ENCODE measurements around the gene WASHC2C.
"Not testable (repeated sequence)": the region's sequence is repeated elsewhere in the genome, so short reads cannot be mapped to it uniquely, and the experiment has no call there.

WASHC2C gene, protein sequence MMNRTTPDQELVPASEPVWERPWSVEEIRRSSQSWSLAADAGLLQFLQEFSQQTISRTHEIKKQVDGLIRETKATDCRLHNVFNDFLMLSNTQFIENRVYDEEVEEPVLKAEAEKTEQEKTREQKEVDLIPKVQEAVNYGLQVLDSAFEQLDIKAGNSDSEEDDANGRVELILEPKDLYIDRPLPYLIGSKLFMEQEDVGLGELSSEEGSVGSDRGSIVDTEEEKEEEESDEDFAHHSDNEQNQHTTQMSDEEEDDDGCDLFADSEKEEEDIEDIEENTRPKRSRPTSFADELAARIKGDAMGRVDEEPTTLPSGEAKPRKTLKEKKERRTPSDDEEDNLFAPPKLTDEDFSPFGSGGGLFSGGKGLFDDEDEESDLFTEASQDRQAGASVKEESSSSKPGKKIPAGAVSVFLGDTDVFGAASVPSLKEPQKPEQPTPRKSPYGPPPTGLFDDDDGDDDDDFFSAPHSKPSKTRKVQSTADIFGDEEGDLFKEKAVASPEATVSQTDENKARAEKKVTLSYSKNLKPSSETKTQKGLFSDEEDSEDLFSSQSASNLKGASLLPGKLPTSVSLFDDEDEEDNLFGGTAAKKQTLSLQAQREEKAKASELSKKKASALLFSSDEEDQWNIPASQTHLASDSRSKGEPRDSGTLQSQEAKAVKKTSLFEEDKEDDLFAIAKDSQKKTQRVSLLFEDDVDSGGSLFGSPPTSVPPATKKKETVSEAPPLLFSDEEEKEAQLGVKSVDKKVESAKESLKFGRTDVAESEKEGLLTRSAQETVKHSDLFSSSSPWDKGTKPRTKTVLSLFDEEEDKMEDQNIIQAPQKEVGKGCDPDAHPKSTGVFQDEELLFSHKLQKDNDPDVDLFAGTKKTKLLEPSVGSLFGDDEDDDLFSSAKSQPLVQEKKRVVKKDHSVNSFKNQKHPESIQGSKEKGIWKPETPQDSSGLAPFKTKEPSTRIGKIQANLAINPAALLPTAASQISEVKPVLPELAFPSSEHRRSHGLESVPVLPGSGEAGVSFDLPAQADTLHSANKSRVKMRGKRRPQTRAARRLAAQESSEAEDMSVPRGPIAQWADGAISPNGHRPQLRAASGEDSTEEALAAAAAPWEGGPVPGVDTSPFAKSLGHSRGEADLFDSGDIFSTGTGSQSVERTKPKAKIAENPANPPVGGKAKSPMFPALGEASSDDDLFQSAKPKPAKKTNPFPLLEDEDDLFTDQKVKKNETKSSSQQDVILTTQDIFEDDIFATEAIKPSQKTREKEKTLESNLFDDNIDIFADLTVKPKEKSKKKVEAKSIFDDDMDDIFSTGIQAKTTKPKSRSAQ (N-terminal part only)

GRCh38 chr10:45726703-45727420, at the start of gene WASHC2C:
TSS of gene WASHC2C (plus strand) at chr10:45727266. CDS start at chr10:45727318, 52 bp downstream.
- DNase-seq = peak; percentile 59

- DNase-seq = not testable (repeated sequence)
Observed at GRCh38 chr10:45678467-45678866, 48.6 kb upstream of the WASHC2C start.

GRCh38 chr10:45710200-45710796, 16.8 kb upstream of the WASHC2C start:
- not testable (repeated sequence) for DNase-seq

DNA sequence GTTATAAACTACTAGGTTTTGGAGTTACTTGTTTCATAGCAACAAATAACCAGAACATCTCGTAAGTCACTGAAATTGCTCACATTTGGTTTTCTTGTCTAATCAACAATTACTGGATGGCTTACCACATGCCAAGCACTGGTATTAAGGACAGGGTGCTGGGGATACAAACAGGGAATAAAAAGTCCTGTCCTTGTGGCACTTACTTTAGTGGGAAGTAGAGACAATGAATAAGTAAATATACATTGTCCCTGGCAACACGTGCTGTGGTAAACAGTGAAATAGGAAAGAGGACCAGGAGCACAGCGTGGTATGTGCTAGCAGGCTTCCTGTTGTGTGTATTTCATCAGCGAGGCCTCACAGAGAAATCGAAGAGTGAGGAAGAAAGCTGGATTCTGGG, 15.8 kb upstream of the WASHC2C start:
- not testable (repeated sequence) for DNase-seq

DNA sequence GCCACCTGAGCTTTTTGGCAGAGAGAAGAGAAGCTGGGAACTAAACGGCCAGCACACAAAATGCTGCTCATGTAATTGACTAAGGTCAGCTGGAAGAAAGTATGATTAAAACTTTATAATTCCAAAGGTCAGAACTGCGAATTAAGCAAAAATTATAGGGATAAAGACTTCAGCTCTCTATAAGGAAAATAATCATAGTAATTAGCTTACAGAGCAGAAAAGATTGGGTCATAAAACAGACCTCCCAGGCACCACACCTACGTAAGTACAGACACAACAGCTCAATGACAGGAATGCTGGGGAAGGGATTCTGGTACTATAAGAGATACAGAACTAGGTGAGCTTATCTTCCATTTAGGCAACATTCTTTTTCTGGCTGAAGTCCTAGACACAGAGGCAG, 10.0 kb upstream of the WASHC2C start:
- not testable (repeated sequence) for DNase-seq

GRCh38 chr10:45717642-45718041, 9.4 kb upstream of the WASHC2C start:
- DNase-seq = not testable (repeated sequence)

DNA sequence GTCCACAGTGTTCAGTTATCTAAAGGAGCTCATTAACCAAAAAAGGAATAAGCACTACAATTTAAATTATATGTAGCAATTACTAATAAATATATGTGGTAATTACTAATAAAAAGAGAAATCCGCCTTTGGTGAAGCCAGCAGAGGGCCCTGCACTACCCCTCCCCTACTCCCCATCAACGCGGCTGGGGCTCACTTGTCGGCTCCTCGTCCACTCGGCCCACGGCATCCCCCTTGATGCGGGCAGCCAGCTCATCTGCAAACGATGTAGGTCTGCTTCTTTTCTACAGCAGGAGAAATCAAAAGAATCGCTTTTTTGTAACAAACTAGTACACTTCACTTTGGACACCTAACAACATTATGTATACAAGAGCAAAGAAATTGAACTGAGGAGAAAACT, 5.6 kb upstream of the WASHC2C start:
- not testable (repeated sequence) for DNase-seq

DNA sequence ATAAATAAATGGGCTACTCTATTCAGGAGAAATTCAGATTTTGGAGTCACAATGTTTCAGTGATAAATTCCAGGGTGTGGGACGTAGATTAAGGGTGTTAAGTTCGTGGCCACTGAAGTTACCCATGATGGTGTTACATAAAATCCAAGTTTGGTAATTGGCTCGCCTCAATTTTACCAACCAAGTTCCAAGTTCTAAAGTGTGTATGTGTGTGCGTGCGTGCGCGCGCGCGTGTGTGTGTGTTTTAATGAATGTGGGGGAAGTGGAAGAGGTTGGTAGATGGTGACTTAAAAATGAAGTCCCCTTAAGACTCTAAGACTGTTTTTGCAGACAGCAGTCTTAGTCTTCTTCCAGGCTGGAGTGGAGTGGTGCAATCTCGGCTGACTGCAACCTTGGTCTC, 3.2 kb upstream of the WASHC2C start:
- DNase-seq = not testable (repeated sequence)

DNA sequence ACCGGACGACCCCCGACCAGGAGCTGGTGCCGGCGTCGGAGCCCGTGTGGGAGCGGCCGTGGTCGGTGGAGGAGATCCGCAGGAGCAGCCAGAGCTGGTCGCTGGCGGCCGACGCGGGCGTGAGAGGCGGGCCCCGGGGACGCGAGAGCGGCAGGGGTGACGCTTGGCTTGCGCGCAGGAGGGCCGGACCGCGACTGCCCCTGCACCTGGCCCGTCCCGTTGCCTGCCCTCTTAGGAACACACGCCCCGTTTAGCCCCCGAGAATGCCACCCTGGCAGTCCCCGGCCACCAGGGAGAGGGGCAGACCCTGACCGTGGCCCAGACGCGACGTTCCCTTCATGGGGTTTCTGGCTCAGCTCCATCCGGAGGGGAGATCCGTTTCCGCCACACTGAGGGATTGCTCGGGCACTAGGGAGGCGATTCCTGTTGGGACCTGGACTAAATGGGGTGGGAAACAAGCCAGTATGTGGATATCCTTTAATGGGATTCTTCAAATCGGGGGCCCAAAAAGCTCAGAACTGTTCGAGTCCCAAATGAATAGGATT, 427 bp downstream of the WASHC2C start:
- DNase-seq = not testable (repeated sequence)

DNA sequence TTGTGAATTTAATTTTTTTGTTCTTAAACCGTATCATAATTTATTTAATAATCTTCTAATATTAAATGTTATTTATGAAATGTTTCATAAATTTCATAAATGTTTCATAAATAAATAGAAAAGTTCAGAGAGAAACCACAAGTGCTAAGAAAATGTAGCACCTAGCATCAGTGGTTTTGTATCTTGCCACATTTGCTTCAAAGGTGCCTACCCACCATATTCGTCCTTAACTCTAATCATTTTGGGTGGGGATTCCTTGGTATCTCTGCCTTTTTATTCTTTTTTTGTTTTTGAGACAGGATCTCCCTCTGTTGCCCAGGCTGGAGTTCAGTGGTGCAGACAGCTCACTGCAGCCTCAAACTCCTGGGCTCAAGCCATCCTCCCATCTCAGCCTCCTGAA, 7.4 kb downstream of the WASHC2C start:
- not testable (repeated sequence) for DNase-seq

DNA sequence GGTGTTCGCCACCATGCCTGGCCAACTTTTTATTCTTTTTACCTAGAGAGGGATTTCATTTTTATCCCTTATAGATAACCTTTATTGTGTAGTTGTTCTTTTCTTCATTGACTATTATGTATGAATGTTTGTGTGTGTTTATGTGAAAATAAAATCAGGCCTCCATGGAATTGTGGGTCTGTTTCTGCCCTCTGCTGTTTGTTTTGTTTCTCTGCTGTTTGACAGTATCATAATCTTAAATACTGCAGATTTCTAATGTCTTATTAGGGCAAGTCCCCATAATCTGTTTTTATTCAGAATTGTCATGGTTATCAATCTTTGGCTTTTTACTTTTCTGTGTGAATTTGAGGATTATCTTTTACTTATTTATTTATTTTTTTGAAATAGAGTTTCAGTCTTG, 7.8 kb downstream of the WASHC2C start:
- not testable (repeated sequence) for DNase-seq

DNA sequence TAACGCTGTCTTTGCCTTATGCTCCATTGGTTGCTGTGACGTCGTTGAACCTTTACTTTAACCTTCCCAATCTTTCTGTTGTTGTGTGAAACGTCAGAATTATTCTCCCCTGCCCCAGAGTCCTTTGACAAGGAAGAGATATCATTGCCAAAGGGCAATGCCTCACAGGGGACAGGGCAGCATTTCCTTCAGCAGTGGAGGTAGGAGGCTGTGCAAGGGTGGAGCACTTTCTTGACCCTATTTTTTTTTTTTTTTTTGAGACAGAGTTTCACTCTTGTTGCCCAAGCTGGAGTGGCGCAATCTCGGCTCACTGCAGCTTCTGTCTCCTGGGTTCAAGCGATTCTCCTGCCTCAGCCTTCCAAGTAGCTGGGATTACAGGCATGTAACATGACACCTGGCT, 14.5 kb downstream of the WASHC2C start:
- DNase-seq = not testable (repeated sequence)

DNA sequence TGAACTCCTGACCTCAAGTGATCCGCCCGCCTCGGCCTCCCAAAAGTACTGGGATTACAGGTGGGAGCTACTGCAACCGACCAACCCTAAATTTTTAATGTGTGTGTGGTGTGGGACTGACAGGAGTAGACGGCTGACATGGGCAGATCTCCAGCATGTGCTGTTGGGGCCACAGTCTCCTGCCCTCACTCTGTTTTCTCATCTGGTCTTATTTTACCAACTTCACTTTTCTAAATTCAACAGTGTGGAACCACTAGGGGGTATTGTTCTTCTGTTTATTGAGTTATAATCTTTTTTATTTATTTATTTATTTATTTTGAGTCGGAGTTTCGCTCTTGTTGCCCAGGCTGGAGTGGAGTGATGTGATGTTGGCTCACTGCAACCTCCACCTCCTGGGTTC, 14.9 kb downstream of the WASHC2C start:
- DNase-seq = not testable (repeated sequence)

- DNase-seq = not testable (repeated sequence)
Observed at GRCh38 chr10:45751141-45751540, 24.1 kb downstream of the WASHC2C start.

DNA sequence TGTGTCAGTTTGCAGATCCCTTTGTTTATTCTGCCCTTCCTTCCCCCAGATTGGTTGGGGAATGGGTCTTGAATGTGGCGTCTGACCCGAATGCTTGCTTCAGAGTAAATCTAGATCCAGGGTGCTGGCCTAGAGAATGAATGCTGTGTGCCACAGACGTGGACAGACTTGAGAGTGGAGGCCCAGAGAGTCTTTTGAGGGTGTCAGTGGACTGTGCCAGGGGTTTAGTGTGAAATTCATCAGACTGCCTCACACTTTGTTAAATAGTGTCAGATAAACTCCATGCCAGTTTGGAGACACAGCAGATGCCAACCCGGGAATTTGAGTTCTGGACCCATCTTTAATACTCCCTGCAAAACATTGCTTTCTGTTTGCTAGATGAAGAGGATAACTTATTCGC, 25.1 kb downstream of the WASHC2C start:
- not testable (repeated sequence) for DNase-seq

- not testable (repeated sequence) for DNase-seq
Observed at GRCh38 chr10:45753979-45754495, 27.0 kb downstream of the WASHC2C start.

DNA sequence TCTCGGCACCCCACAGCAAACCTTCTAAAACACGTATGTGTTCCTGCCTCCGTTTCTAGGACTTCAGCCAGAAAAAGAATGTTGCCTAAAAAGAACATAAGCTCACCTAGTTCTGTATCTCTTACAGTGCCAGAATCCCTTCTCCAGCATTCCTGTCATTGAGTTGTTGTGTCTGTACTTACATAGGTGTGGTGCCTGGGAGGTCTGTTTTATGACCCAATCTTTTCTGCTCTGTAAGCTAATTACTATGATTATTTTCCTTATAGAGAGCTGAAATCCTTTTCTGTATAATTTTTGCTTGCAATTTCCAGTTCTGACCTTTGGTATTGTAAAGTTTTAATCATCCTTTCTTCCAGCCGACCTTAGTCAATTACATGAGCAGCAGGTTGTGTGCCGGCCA, 28.0 kb downstream of the WASHC2C start:
- not testable (repeated sequence) for DNase-seq

DNA sequence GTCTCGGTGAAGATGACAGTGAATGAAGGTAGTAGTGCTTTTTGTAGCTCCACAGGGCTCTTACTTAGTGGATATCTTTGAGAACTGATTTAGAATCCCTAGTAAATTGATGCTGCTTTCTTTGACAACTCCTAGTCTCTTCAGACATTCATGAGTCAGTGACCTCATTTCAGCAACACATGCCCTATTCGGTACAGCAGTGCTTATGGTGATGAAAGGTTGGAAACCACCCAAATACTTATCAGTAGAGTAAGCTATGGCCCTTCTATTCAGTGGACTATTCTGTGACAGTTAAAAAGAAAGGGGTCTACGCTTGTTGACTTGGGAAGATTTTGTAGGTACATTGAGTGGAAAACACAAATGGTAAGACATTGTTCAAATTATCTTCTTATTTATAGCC, 29.0 kb downstream of the WASHC2C start:
- DNase-seq = not testable (repeated sequence)

DNA sequence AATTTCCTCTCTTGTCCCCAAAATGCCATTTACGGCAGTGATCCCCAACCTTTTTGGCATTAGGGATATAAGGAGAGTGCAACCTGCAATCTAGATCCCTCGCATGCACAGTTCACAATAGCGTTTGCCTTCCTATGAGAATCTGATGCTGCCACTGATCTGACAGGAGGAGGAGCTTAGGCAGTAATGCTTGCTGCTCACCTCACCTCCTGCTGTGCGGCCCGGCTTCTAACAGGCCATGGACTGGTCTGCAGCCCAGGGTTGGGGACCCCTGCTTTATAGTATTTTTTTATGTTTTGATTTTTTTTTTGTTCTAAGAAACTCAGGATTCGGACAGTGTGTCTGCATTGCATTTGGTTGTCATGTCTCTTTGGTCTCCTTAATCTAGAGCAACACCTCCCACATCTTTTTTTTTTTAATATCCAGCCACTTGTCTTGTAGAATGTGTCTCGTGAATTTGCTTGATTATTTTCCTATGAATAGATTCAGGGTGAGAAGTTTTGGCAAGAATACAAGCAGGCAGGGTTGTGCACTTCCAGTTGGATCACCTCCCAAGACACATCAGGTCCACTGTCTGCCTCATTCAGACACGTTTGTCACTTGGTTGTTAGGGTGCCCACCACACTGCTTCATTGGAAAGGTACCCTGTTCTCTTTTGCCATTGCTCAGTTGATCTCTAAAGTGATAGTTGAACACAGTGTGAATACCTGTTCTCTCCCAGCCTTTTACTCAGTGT, 30.8 kb downstream of the WASHC2C start:
- DNase-seq = not testable (repeated sequence)

GRCh38 chr10:45761622-45762021, 34.6 kb downstream of the WASHC2C start:
- not testable (repeated sequence) for DNase-seq

Measured in NCI-H526 treated with DMSO at 0.1 percent for 48 hours (cell line).